ENCODE data around the gene PLAGL1.

The PLAGL1 gene

GRCh38 chr6:143998686-143999085 lies 9.4 kb downstream of the PLAGL1 start:
- TF ChIP-seq Cebpa-rat (IDR thresholded peaks at IDR 0.05) = no peak
- H3K9me3 ChIP-seq (replicated peaks in 1 of 11) = peaks cover 0 to 31% (median 13%) of the 10 kb centered on the region in 11 experiments; a peak in 14 of 22 replicates
- H3K9ac ChIP-seq = no peak overlapping the region
- H3K27me3 ChIP-seq = no peaks in the 10 kb centered on the region
- no peak overlapping the region for H3K4me2 ChIP-seq
- no peak overlapping the region for H3K27ac ChIP-seq
- H3K36me3 ChIP-seq = no peaks in the 10 kb centered on the region
- no peaks in the 10 kb centered on the region for H3K4me1 ChIP-seq
- H4K20me1 ChIP-seq = no peaks in the 10 kb centered on the region
- no peak overlapping the region for H3K4me3 ChIP-seq

GRCh38 chr6:143993965-143994646 lies 14.0 kb downstream of the PLAGL1 start:
- no peak overlapping the region for H3K4me3 ChIP-seq
- H3K36me3 ChIP-seq = no peaks in the 10 kb centered on the region
- peaks cover 0 to 26% (median 7%) of the 10 kb centered on the region in 11 experiments; a peak in 14 of 22 replicates for H3K9me3 ChIP-seq (replicated peaks in 1 of 11)
- TF ChIP-seq Cebpa-rat (IDR thresholded peaks at IDR 0.05) = no peak
- no peak overlapping the region for H3K27ac ChIP-seq
- H3K4me1 ChIP-seq = no peaks in the 10 kb centered on the region
- H3K27me3 ChIP-seq = no peaks in the 10 kb centered on the region
- H3K9ac ChIP-seq = no peak overlapping the region
- no peak overlapping the region for H3K4me2 ChIP-seq
- no peaks in the 10 kb centered on the region for H4K20me1 ChIP-seq

- TF ChIP-seq Cebpa-rat (IDR thresholded peaks at IDR 0.05) = no peak
- H3K27me3 ChIP-seq = no peaks in the 10 kb centered on the region
Measured at GRCh38 chr6:143992285-143992684, 15.8 kb downstream of the PLAGL1 start.

GRCh38 chr6:143986463-143987065 lies 21.5 kb downstream of the PLAGL1 start:
- Histone ChIP-seq H3K27ac (no peak overlapping the region), H3K9ac (no peak overlapping the region), H3K4me1 (no peaks in the 10 kb centered on the region), H3K36me3 (no peaks in the 10 kb centered on the region), H3K27me3 (no peaks in the 10 kb centered on the region), H3K4me2 (no peak overlapping the region), H3K4me3 (no peak overlapping the region), H4K20me1 (no peaks in the 10 kb centered on the region), H3K9me3 (replicated peaks in 1 of 11) (peaks cover 0 to 4% (median 0%) of the 10 kb centered on the region in 11 experiments; a peak in 2 of 22 replicates)
- TF ChIP-seq Cebpa-rat (IDR thresholded peaks at IDR 0.05) = no peak

More at GRCh38 chr6:143992285-143992684, 15.8 kb downstream of the PLAGL1 start:
- Histone ChIP-seq H3K9me3 (replicated peaks in 1 of 11) (peaks cover 0 to 26% (median 7%) of the 10 kb centered on the region in 11 experiments; a peak in 14 of 22 replicates), H3K27ac (no peak overlapping the region), H4K20me1 (no peaks in the 10 kb centered on the region), H3K4me3 (no peak overlapping the region), H3K9ac (no peak overlapping the region), H3K4me1 (no peaks in the 10 kb centered on the region), H3K4me2 (no peak overlapping the region), H3K36me3 (no peaks in the 10 kb centered on the region)

GRCh38 chr6:143984666-143985065 lies 23.4 kb downstream of the PLAGL1 start:
- H3K36me3 ChIP-seq = no peaks in the 10 kb centered on the region
- H3K27me3 ChIP-seq = no peaks in the 10 kb centered on the region
- no peak overlapping the region for H3K4me2 ChIP-seq
- no peak for TF ChIP-seq Cebpa-rat (IDR thresholded peaks at IDR 0.05)
- no peaks in the 10 kb centered on the region for H4K20me1 ChIP-seq
- H3K9ac ChIP-seq = no peak overlapping the region
- H3K27ac ChIP-seq = no peak overlapping the region
- H3K9me3 ChIP-seq (replicated peaks in 1 of 11) = peaks cover 0 to 4% (median 0%) of the 10 kb centered on the region in 11 experiments; a peak in 1 of 22 replicates
- no peaks in the 10 kb centered on the region for H3K4me1 ChIP-seq
- H3K4me3 ChIP-seq = no peak overlapping the region

GRCh38 chr6:143982968-143983367 lies 25.1 kb downstream of the PLAGL1 start:
- no peaks in the 10 kb centered on the region for H3K27me3 ChIP-seq
- no peak overlapping the region for H3K4me2 ChIP-seq
- no peak overlapping the region for H3K9ac ChIP-seq
- no peak overlapping the region for H3K4me3 ChIP-seq
- H3K27ac ChIP-seq = no peak overlapping the region
- H3K36me3 ChIP-seq = no peaks in the 10 kb centered on the region
- H4K20me1 ChIP-seq = no peaks in the 10 kb centered on the region
- H3K9me3 ChIP-seq (replicated peaks in 1 of 11) = 0 out of 22 replicates have a peak, but pooled peaks cover 0 to 4% (median 0%) of the 10 kb centered on the region in 11 experiments
- H3K4me1 ChIP-seq = no peaks in the 10 kb centered on the region
- TF ChIP-seq Cebpa-rat (IDR thresholded peaks at IDR 0.05) = no peak

GRCh38 chr6:143980921-143981320 lies 27.1 kb downstream of the PLAGL1 start:
- H3K4me2 ChIP-seq = no peak overlapping the region
- H3K36me3 ChIP-seq = no peaks in the 10 kb centered on the region
- H3K4me1 ChIP-seq = no peaks in the 10 kb centered on the region
- no peaks in the 10 kb centered on the region for H3K27me3 ChIP-seq
- H3K27ac ChIP-seq = no peak overlapping the region
- no peak overlapping the region for H3K4me3 ChIP-seq
- 0 out of 22 replicates have a peak, but pooled peaks cover 0 to 4% (median 0%) of the 10 kb centered on the region in 11 experiments for H3K9me3 ChIP-seq (replicated peaks in 1 of 11)
- TF ChIP-seq Cebpa-rat (IDR thresholded peaks at IDR 0.05) = no peak
- no peaks in the 10 kb centered on the region for H4K20me1 ChIP-seq
- H3K9ac ChIP-seq = no peak overlapping the region

- 0 out of 22 replicates have a peak, but pooled peaks cover 0 to 4% (median 0%) of the 10 kb centered on the region in 11 experiments for H3K9me3 ChIP-seq (replicated peaks in 1 of 11)
- H3K27me3 ChIP-seq = no peaks in the 10 kb centered on the region
- H4K20me1 ChIP-seq = no peaks in the 10 kb centered on the region
- H3K36me3 ChIP-seq = no peaks in the 10 kb centered on the region
- no peak overlapping the region for H3K4me3 ChIP-seq
- no peak overlapping the region for H3K4me2 ChIP-seq
- no peak overlapping the region for H3K9ac ChIP-seq
- H3K27ac ChIP-seq = no peak overlapping the region
- no peaks in the 10 kb centered on the region for H3K4me1 ChIP-seq
- TF ChIP-seq Cebpa-rat (IDR thresholded peaks at IDR 0.05) = no peak
Measured at GRCh38 chr6:143976806-143977349, 31.2 kb downstream of the PLAGL1 start.

GRCh38 chr6:143974089-143974488 lies 34.0 kb downstream of the PLAGL1 start:
- no peak for TF ChIP-seq Cebpa-rat (IDR thresholded peaks at IDR 0.05)
- Histone ChIP-seq H3K9me3 (replicated peaks in 1 of 11) (no peaks in the 10 kb centered on the region), H3K36me3 (no peaks in the 10 kb centered on the region), H4K20me1 (no peaks in the 10 kb centered on the region), H3K27ac (no peak overlapping the region), H3K4me3 (no peak overlapping the region), H3K4me2 (no peak overlapping the region), H3K9ac (no peak overlapping the region), H3K4me1 (no peaks in the 10 kb centered on the region), H3K27me3 (no peaks in the 10 kb centered on the region)

All from BLaER1 treated with 17β-estradiol and CSF1 and Interleukin-3, amounts not matched to agents 10 nM and 100 nM (cell line).